HepG2 (cell line): Measurements from ENCODE around the gene APEX1. TPM values are rescaled to one million over a fixed set of nuclear protein-coding genes. Genes with fewer than 3 reads are reported as not detected.
"Not testable (repeated sequence)": the region's sequence is repeated elsewhere in the genome, so short reads cannot be mapped to it uniquely, and the experiment has no call there.

ENCODE experiments used
- ATAC-seq: fragments of 200-7000 bp; cut with Tn5 transposase; 3 replicates; pipeline ENCODE4 v1.9.1; 2020; ENCODE audit warnings: mild to moderate bottlenecking, moderate library complexity
- BruUV-seq: library from RNA; stranded (reverse); fragments of 400-500 nt; replicated peaks from 2 replicates; lab custom pipeline; 2021; lab: Mats Ljungman, UMichigan
- CTCF ChIA-PET: fragments of 300-600 bp; formaldehyde crosslinking; extraction: SDS; loops from one replicate; lab custom pipeline; 2021; ENCODE audit warnings: low total read pairs, inconsistent platforms, low intra/inter-chr PET ratio; lab: Yijun Ruan, JAX
- POLR2A ChIA-PET: fragments of 350-600 bp; sonication (Branson Sonifier 250); formaldehyde crosslinking; loops from one replicate; lab custom pipeline; 2020; ENCODE audit warnings: antibody characterized with exemption, inconsistent platforms; lab: Yijun Ruan, JAX
- DNase-seq: peaks from one replicate; pipeline ENCODE4 v3.0.0-alpha.2; 2015; ENCODE audit warnings: low spot score
- FAIRE-seq: peaks from 3 replicates; lab custom pipeline; 2011; peaks lifted over from hg19 to GRCh38; lab: Jason Lieb, UNC
- H2AFZ ChIP-seq: one replicate; pipeline ENCODE4 v1.6.1; 2011; ENCODE audit warnings: low read length, inconsistent platforms
- H3K27ac ChIP-seq: fragments of 300-600 bp; 3 replicates; pipeline ENCODE4 v1.8.0; 2011; ENCODE audit warnings: mixed run types, mild to moderate bottlenecking, mixed read lengths, low read length, inconsistent platforms; ENCODE audit not compliant: insufficient read depth; ENCODE audit errors: extremely low read length
- H3K27me3 ChIP-seq, 2 experiments: fragments of 200-600 bp in 1 of 2; 2 replicates in 1 of 2; 3 replicates in 1 of 2; pipeline versions ENCODE4 v1.6.0 to v1.8.0; 2011; ENCODE audit warnings: low read length in 2 of 2, mild to moderate bottlenecking in 2 of 2, moderate library complexity in 2 of 2, inconsistent platforms in 1 of 2; ENCODE audit not compliant: insufficient read depth in 2 of 2, control insufficient read depth in 1 of 2
- H3K36me3 ChIP-seq, 2 experiments: fragments of 200-600 bp in 1 of 2; replicated peaks in 1 of 2; 2 replicates in 1 of 2; 3 replicates in 1 of 2; pipeline versions ENCODE4 v1.5.1 to v1.8.0; 2011; ENCODE audit warnings: low read length in 2 of 2, inconsistent platforms in 1 of 2; ENCODE audit not compliant: insufficient read depth in 2 of 2, control insufficient read depth in 1 of 2
- H3K4me1 ChIP-seq: 2 replicates; pipeline ENCODE4 v1.5.1; 2012; ENCODE audit warnings: low read length, inconsistent platforms; ENCODE audit not compliant: insufficient read depth
- H3K4me2 ChIP-seq: 2 replicates; pipeline ENCODE4 v1.6.0; 2011; ENCODE audit warnings: low read depth, low read length, inconsistent platforms
- H3K4me3 ChIP-seq, 3 experiments: fragments of 200-600 bp in 1 of 3; sonication (generic), shearing (Covaris generic) in 1 of 3; replicated peaks in 1 of 3; 2 replicates each; pipeline ENCODE4 v1.5.1; 2011 to 2016; ENCODE audit warnings: low read length in 3 of 3, inconsistent platforms in 2 of 3, low read depth in 2 of 3, mild to moderate bottlenecking in 2 of 3, control low read depth in 1 of 3, mixed read lengths in 1 of 3; ENCODE audit not compliant: insufficient read depth in 1 of 3
- H3K79me2 ChIP-seq: one replicate; pipeline ENCODE4 v1.6.1; 2011; ENCODE audit warnings: low read length, inconsistent platforms; ENCODE audit not compliant: insufficient read depth
- H3K9ac ChIP-seq: 2 replicates; pipeline ENCODE4 v1.6.0; 2011; ENCODE audit warnings: mild to moderate bottlenecking, low read depth, low read length, inconsistent platforms; ENCODE audit not compliant: insufficient read depth
- H3K9me3 ChIP-seq: 2 replicates; pipeline ENCODE4 v1.5.1; 2012; ENCODE audit warnings: mild to moderate bottlenecking, low read length
- H4K20me1 ChIP-seq: 2 replicates; pipeline ENCODE4 v1.6.0; 2011; ENCODE audit warnings: inconsistent platforms, mild to moderate bottlenecking, low read length, moderate library complexity; ENCODE audit not compliant: insufficient read depth
- BCL6 ChIP-seq: IDR thresholded peaks from 2 replicates; pipeline ENCODE4 v1.6.1; 2016; ENCODE audit warnings: missing genetic modification reagents, missing compliant biosample characterization
- FOSL1 ChIP-seq: sonication (generic); formaldehyde crosslinking; IDR thresholded peaks from 2 replicates; pipeline ENCODE4 v1.9.0; 2021; ENCODE audit warnings: missing genetic modification reagents, borderline replicate concordance
- KDM2A ChIP-seq: sonication (generic); formaldehyde crosslinking; IDR thresholded peaks from 2 replicates; pipeline ENCODE4 v1.4.0; 2020; ENCODE audit warnings: low read depth, missing genetic modification reagents, borderline replicate concordance
- NR2F1 ChIP-seq, 2 experiments: fragments of 450-650 bp in 1 of 2; formaldehyde crosslinking in 1 of 2; IDR thresholded peaks; 2 replicates each; pipeline versions ENCODE4 v1.5.0 to v1.6.1; 2016 to 2020; ENCODE audit warnings: mild to moderate bottlenecking in 1 of 2, missing compliant biosample characterization in 1 of 2, missing genetic modification reagents in 1 of 2, moderate library complexity in 1 of 2
- RARA ChIP-seq: IDR thresholded peaks from 2 replicates; pipeline ENCODE4 v1.6.1; 2016; ENCODE audit warnings: missing genetic modification reagents, missing compliant biosample characterization
- SIX1 ChIP-seq: sonication (generic); formaldehyde crosslinking; IDR thresholded peaks from 2 replicates; pipeline ENCODE4 v1.4.0; 2020; ENCODE audit warnings: missing genetic modification reagents, borderline replicate concordance
- SOX13 ChIP-seq, 3 experiments: fragments of 450-650 bp in 1 of 3; sonication (generic) in 1 of 3; formaldehyde crosslinking in 1 of 3; IDR thresholded peaks in 2 of 3; conservative IDR thresholded peaks in 1 of 3; 2 replicates each; pipeline versions ENCODE4 v1.5.0 to v1.6.1; 2016 to 2020; ENCODE audit warnings: antibody characterized with exemption in 1 of 3, mild to moderate bottlenecking in 1 of 3, missing compliant biosample characterization in 1 of 3, missing genetic modification reagents in 1 of 3, moderate library complexity in 1 of 3
- SOX6 ChIP-seq, 2 experiments: fragments of 450-650 bp in 1 of 2; sonication (generic) in 1 of 2; formaldehyde crosslinking in 1 of 2; IDR thresholded peaks; 2 replicates each; pipeline versions ENCODE4 v1.4.0 to v1.6.1; 2017 to 2020; ENCODE audit warnings: antibody characterized with exemption in 1 of 2, mild to moderate bottlenecking in 1 of 2, missing genetic modification reagents in 1 of 2
- ZNF205 ChIP-seq: IDR thresholded peaks from 2 replicates; pipeline ENCODE4 v1.6.1; 2018; ENCODE audit warnings: missing biosample characterization, missing genetic modification reagents
- ZNF333 ChIP-seq: sonication (generic); formaldehyde crosslinking; IDR thresholded peaks from 2 replicates; pipeline ENCODE4 v1.4.0; 2020; ENCODE audit warnings: mild to moderate bottlenecking, missing genetic modification reagents, borderline replicate concordance
- WGBS: methylation state at CpG from one replicate; pipeline ENCODE4 v1.1.6; 2017; ENCODE audit warnings: low lambda C conversion rate; 5-methylcytosine and 5-hydroxymethylcytosine counted together
- in situ Hi-C: cut with HindIII; loops from 2 replicates; pipeline ENCODE4 v1.10.0; 2017; ENCODE audit warnings: low pct_unique_long_range_greater_than_20kb; ENCODE audit not compliant: extremely low pct_ligation_motif_present
- intact Hi-C: fragments of 100-400 bp; cut with micrococcal nuclease; formaldehyde crosslinking; loops from one replicate; pipeline ENCODE4 v1.10.0; 2022; ENCODE audit not compliant: unreplicated experiment
- polyA plus RNA-seq, 8 experiments: library from polyadenylated mRNA; depleted of rRNA in 3 of 8; stranded (reverse) in 7 of 8; unstranded in 1 of 8; fragments of >200 nt; fragmentation: Illumina TruSeq in 4 of 8; extraction: Trizol in 4 of 8; gene quantifications; 2 replicates each; pipeline versions ENCODE4 v1.2.1 to v1.2.3, GENCODE V29; 2011 to 2016; ENCODE audit warnings: low read depth in 4 of 8, missing spikeins in 1 of 8, mixed read lengths in 1 of 8; ENCODE audit not compliant: insufficient read depth in 1 of 8
- total RNA-seq, 5 experiments: library from RNA; depleted of rRNA; stranded (reverse); fragments of >200 nt; fragmentation: Illumina TruSeq; extraction: Trizol; gene quantifications; 2 replicates each; pipeline ENCODE4 v1.2.3, GENCODE V29; 2016; ENCODE audit warnings: low read depth in 1 of 5
- TF ChIP-seq, protein P1 (sequence below): sonication (generic); formaldehyde crosslinking; IDR thresholded peaks from 2 replicates; pipeline ENCODE4 v1.4.0; 2020; ENCODE audit warnings: missing genetic modification reagents
- TF ChIP-seq, protein P2 (sequence below): sonication (generic); formaldehyde crosslinking; conservative IDR thresholded peaks from 2 replicates; pipeline ENCODE4 v1.4.0; 2020; ENCODE audit warnings: mild to moderate bottlenecking, missing genetic modification reagents, moderate library complexity

The APEX1 gene
- total and polyA plus RNA-seq, 2 of the 13 experiments (the other 11 are each of a cell fraction or from before 2014, with no cell fraction given) = 171 to 405 TPM

DNA sequence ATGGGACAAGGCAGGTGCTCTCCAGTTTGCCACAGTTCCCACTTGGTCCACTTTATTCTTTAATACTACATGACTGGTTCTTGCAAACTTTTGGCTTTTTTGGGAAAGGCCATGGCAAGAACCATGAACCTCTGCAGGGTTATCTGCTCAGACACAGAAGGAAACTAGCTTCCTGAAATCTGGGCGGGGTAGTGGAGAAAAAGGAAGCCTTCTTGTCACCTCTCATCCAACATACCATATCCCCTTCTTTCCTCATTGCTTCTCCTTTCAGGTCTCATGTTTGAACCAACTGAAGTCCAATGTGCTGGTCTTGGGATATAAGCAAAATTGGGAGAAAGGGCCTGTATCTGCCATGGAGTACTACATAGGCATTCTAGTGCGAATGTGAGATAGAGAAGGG is 13.6 kb upstream of the APEX1 start (continued):
- TF ChIP-seq, protein P1, sequence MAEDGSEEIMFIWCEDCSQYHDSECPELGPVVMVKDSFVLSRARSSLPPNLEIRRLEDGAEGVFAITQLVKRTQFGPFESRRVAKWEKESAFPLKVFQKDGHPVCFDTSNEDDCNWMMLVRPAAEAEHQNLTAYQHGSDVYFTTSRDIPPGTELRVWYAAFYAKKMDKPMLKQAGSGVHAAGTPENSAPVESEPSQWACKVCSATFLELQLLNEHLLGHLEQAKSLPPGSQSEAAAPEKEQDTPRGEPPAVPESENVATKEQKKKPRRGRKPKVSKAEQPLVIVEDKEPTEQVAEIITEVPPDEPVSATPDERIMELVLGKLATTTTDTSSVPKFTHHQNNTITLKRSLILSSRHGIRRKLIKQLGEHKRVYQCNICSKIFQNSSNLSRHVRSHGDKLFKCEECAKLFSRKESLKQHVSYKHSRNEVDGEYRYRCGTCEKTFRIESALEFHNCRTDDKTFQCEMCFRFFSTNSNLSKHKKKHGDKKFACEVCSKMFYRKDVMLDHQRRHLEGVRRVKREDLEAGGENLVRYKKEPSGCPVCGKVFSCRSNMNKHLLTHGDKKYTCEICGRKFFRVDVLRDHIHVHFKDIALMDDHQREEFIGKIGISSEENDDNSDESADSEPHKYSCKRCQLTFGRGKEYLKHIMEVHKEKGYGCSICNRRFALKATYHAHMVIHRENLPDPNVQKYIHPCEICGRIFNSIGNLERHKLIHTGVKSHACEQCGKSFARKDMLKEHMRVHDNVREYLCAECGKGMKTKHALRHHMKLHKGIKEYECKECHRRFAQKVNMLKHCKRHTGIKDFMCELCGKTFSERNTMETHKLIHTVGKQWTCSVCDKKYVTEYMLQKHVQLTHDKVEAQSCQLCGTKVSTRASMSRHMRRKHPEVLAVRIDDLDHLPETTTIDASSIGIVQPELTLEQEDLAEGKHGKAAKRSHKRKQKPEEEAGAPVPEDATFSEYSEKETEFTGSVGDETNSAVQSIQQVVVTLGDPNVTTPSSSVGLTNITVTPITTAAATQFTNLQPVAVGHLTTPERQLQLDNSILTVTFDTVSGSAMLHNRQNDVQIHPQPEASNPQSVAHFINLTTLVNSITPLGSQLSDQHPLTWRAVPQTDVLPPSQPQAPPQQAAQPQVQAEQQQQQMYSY (CRISPR knock-in tag) = no peak
- TF ChIP-seq ZNF333 (no peak), FOSL1 (CRISPR knock-in tag) (no peak), KDM2A (no peak), ZNF205 (CRISPR knock-in tag) (no peak)

DNA sequence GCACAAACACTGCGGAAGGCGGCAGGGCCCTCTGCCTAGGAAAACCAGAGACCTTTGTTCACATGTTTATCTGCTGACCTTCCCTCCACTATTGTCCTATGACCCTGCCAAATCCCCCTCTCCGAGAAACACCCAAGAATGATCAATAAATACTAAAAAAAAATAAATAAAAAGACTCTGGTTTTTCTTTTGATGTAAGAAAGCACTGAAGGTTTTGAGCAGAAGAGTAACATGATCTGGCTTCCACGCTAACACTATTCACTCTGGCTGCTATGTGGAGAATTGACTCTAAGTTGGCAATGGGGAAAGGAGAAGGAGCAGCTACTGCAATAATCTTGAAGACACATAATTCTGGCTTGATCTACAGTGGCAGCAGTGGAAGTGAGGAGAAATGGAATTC is 11.4 kb upstream of the APEX1 start:
- H3K79me2 ChIP-seq; intact Hi-C loops; H4K20me1 ChIP-seq; DNase-seq; in situ Hi-C loops; BruUV-seq; H3K27me3 ChIP-seq; H2AFZ ChIP-seq; H3K4me3 ChIP-seq; H3K4me2 ChIP-seq; H3K9me3 ChIP-seq; CTCF ChIA-PET; FAIRE-seq; H3K9ac ChIP-seq; TF ChIP-seq SOX6, SOX13 (IDR thresholded peaks at IDR 0.05): not testable (repeated sequence)
- Histone ChIP-seq H3K4me1 (peaks cover 18% of the 10 kb centered on the region), H3K27ac (peak overlapping the region; percentile 24), H3K36me3 (peaks cover 9 to 32% of the 10 kb centered on the region in 2 experiments)
- TF ChIP-seq BCL6 (peak; percentile 85), SIX1 (CRISPR knock-in tag) (peak; percentile 90), SOX6 (CRISPR knock-in tag; IDR thresholded peaks at IDR 0.05) (peak; percentile 53), SOX13 (CRISPR knock-in tag; conservative IDR thresholded peaks at IDR 0.05 in 1 of 2, IDR thresholded peaks at IDR 0.05 in 1 of 2) (0 out of 4 replicates have a peak, but pooled peaks of 1 of the 2 experiments have one; percentile 21), NR2F1 (CRISPR knock-in tag; IDR thresholded peaks at IDR 0.05) (0 out of 4 replicates have a peak, but pooled peaks of 1 of the 2 experiments have one; percentile 31), RARA (CRISPR knock-in tag) (peak; percentile 40; the same call in 1 of the 2 replicates)
- TF ChIP-seq, protein P2, sequence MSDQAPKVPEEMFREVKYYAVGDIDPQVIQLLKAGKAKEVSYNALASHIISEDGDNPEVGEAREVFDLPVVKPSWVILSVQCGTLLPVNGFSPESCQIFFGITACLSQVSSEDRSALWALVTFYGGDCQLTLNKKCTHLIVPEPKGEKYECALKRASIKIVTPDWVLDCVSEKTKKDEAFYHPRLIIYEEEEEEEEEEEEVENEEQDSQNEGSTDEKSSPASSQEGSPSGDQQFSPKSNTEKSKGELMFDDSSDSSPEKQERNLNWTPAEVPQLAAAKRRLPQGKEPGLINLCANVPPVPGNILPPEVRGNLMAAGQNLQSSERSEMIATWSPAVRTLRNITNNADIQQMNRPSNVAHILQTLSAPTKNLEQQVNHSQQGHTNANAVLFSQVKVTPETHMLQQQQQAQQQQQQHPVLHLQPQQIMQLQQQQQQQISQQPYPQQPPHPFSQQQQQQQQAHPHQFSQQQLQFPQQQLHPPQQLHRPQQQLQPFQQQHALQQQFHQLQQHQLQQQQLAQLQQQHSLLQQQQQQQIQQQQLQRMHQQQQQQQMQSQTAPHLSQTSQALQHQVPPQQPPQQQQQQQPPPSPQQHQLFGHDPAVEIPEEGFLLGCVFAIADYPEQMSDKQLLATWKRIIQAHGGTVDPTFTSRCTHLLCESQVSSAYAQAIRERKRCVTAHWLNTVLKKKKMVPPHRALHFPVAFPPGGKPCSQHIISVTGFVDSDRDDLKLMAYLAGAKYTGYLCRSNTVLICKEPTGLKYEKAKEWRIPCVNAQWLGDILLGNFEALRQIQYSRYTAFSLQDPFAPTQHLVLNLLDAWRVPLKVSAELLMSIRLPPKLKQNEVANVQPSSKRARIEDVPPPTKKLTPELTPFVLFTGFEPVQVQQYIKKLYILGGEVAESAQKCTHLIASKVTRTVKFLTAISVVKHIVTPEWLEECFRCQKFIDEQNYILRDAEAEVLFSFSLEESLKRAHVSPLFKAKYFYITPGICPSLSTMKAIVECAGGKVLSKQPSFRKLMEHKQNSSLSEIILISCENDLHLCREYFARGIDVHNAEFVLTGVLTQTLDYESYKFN = peak; percentile 40
- peak; percentile 61 for ATAC-seq
- 30% methylated on average over 2 of the region's 4 CpGs for WGBS
- POLR2A ChIA-PET = interaction anchor here (1.1 to 3.3 kb wide), 3 partner anchors 11 to 25 kb away, joined by 4 to 18 read pairs (median 5); partner anchors contain the start of genes APEX1, OSGEP and PIP4P1
